NOMO-1 (cell line): ENCODE measurements around the gene DNASE1L1.
A peak's percentile ranks its signal among the peaks of the same experiment; 100 is the strongest.

Experiments used
- DNase-seq, 2 experiments: peaks; one replicate each; lab custom pipeline; 2025; ENCODE audit not compliant: unreplicated experiment in 2 of 2; lab: John Stamatoyannopoulos, UW

Gene DNASE1L1

DNA sequence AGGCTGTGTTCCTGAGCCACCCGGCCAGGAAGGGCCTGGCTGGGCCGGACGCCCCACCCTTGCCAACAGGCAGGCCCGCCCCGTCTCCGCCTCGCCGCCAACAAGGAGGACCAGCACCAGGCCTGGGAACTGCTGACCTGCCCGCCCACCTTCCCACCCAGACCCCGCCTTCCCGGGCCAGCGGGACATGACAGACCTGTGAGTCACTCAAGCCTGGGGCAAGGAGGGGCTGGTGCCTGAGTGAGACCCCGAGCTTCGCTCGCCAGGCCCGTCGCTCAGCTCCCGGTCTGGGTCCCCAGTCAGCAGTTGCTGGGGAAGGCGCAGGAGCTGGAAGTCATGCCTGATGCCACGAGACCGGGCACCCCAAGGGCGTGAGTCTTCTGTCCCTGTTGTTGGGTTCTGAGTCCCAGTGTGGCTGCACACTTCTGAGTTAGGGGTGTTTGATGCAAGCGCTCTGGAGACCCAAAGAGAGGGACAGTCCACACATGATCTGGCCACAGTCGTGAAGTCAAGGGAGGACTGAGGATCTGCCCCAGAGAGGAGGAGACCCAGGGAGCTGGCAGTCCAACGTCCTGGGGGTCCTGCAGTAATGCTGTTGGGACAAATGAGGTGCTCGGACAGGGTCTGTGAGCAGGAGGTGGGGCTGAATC, at the start of gene DNASE1L1:
DNASE1L1 (minus strand) TSS at position 33 of the 650 bp plus-strand sequence. CDS start 3,686 bp downstream, outside the sequence.
- DNase-seq, result peak; percentile 66 to 67

DNA sequence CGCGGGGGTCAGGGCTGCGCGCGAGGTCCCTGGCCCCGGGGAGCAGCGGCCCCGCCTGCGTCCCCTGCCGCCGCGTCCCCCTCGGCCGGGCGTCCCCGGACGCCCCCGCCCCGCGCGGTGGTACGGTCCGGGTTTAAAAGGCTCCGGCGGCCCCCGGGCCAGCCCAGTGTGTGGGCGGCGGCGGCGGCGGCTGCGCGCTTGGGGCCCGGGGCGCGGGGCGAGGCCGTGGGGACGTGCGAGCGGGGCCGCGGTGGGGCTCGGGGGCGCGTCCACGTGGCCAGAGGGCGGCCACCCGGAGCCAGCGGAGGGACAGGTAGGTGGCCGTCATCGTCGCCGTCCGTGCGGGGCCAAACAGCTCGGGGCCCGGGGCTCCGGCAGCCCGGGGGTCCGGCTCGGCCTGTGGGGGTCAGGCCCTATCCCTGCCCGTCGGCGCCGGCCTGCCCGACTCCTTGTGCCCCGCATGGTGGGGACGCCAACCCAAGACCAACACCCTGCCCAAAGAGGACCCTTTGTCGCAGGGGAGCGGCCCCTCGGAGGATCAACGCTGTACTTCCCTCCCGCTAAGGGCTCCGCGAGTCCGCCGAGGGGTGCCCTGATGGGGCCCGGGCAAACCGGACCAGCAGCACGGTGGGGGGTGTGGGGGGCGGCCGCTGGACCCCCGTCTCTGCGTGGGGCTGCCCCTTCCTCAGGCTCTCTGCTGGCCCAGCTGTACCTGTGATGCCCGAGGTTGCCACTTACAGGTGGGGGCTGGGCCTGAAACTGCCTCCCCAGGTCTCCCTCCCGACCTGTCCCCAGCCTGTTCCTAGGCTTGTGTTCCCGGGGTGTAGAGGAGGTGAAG, 49.3 kb upstream of the DNASE1L1 start, which contains the start of gene PLXNA3:
PLXNA3 (plus strand) TSS at position 166 of the 838 bp plus-strand sequence. CDS start 1,903 bp downstream, outside the sequence.
- DNase-seq, result no peak

DNA sequence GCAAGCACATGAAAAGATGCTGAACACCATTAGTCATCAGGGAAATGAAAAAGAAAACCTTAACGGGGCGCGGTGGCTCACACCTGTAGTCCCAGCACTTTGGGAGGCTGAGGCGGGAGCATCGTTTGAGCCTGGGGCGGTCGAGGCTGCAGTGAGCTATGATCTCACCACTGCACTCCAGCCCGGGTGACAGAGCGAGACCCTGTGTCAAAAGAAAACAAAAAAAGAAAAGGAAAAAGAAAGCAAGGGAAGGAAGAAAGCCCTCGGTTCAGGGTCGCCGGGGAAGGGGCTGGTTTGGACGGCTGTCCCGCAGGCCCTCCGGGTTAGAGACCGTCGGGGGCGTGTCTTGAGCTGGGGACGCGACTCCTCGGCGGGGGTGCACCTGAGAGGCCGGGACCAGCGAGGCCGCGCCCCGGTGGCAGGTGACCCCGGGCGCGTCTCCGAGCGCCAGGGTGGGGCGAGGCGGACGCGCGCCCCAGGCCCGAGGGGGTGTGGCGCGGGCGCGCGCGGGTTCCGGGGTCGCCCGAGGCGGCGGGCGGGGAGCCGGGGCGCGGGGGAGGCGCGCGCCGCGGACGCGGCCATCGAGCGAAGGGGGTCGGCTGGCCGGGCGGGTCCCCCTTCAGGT, 48.5 kb upstream of the DNASE1L1 start:
- no peak for DNase-seq

GRCh38 chrX:154452823-154453222, 43.8 kb upstream of the DNASE1L1 start:
- no peak for DNase-seq

DNA sequence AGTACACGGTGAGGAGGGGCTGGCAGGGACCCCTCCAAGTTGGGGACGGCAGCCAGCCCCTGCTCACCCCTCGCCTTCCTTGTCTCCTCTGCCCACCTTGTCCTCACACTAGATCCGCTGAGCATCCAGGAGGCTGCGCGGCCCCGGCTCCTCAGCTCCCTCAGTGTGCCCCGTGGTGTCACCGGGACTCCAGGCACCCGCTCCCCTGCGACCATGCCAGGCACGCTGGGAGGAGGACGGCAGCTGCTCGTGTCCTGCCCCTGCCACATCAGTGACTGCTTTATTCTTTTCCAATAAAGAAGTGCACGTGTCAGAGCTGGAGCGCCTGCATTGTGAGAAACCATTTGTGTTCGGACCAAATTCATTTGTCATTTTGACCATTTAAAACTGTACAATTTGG, 41.3 kb upstream of the DNASE1L1 start:
- no peak for DNase-seq

DNA sequence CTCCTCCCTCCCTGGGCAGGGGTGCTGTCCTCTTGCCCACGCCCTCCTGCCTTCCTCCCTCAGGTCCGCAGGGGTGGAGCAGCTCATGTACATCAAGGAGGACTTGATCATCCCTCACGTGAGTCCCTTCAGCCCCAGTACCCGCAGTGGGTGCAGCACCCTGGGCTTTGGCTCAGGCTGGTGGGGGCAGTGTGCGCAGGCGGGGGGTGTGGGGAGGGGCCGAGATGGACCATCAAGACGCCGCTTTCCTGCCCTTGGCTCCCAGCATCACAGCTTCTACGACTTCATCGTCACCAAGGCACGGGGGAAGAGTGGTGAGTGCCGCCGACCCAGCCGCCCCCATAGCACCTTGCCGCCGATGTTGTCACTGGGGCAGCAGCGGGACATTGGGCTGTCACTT, 40.6 kb upstream of the DNASE1L1 start:
- no peak for DNase-seq

DNA sequence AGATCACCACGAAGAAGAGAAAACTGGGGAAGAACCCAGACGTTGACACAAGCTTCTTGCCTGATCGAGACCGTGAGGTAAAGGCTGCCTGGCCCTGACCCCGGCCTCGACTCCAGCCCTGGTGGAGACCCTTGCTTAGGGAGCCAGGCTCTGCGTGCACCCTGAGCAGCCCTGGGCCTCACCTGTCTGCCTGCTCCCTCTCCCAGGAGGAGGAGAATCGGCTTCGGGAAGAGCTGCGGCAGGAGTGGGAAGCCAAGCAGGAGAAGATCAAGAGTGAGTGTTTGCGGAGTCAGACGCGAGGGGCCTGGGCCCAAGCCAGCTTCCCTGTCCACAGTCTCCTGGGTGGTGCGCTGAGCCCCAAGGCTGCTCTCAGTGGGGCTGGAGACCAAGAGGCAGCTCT, 39.4 kb upstream of the DNASE1L1 start:
- no peak for DNase-seq

GRCh38 chrX:154446430-154446829, 37.4 kb upstream of the DNASE1L1 start:
- no peak for DNase-seq

- DNase-seq, result no peak
These were observed 36.7 kb upstream of the DNASE1L1 start for GRCh38 chrX:154445776-154446175.

DNA sequence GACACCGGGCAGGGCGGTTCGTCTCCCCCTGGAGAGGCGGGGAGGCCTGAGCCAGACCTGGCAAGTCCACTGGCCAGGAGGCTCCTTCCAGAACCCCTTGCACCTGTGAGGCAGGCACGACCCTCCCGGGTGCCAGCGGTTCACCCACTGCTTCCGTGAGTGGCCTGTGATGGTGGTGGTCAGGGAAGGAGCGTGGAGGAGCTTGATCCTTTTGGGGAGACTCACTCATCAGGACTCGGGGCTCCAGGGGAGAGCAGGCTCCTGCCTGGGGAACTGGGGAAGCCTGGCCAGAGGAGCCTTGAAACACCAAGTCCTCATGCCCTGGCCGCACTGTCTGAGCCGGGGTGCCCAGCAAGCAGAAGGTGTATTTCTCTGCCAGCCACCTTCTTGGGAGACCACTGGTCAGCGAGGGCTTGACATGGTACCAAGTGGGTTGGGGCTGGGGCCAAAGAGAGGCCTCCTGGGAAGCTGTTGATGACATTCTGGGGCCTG, 35.7 kb upstream of the DNASE1L1 start:
- no peak for DNase-seq

DNA sequence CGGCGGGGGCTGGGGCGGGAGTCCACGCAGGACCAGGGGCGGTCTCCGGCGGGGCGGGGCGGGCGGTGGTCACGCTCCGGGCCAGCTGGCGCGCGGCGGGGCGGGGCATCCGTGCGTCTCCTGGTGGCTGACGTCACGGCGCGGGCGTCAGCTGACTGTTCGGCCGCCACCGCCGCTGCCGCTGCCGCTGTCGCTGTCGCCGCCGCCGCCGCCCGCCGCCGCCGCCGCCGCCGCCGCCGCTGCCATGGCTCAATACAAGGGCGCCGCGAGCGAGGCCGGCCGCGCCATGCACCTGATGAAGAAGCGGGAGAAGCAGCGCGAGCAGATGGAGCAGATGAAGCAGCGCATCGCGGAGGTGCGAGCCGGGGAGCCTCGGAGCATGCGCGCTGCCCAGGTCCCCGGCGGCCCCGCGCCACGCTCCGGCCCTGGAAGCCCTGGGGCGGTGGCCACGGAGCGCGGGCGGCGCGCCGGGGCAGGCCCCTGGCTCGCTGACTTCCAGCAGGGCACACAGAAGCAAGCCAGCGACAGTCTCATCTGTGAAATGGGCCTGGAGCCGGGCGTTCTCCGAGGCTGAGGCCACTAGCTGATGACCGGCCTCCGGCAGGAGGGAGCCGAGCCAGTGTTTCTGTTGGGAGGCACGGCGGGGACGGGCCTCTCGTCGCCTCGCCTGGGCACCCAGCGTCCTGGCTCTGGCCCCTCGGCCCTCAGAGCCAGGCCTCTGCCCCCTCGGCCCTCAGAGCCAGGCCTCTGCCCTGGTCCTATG, 35.1 kb upstream of the DNASE1L1 start, which contains the start of gene FAM50A:
FAM50A (plus strand) TSS at position 150 of the 763 bp plus-strand sequence; CDS start at position 245, 95 bp downstream.
- peak; percentile 26 to 30 for DNase-seq

GRCh38 chrX:154443479-154443910, 34.4 kb upstream of the DNASE1L1 start:
- DNase-seq, result no peak

GRCh38 chrX:154441984-154442707, 33.1 kb upstream of the DNASE1L1 start:
- DNase-seq, result no peak

- no peak for DNase-seq
These were observed 32.5 kb upstream of the DNASE1L1 start for GRCh38 chrX:154441564-154441963.

DNA sequence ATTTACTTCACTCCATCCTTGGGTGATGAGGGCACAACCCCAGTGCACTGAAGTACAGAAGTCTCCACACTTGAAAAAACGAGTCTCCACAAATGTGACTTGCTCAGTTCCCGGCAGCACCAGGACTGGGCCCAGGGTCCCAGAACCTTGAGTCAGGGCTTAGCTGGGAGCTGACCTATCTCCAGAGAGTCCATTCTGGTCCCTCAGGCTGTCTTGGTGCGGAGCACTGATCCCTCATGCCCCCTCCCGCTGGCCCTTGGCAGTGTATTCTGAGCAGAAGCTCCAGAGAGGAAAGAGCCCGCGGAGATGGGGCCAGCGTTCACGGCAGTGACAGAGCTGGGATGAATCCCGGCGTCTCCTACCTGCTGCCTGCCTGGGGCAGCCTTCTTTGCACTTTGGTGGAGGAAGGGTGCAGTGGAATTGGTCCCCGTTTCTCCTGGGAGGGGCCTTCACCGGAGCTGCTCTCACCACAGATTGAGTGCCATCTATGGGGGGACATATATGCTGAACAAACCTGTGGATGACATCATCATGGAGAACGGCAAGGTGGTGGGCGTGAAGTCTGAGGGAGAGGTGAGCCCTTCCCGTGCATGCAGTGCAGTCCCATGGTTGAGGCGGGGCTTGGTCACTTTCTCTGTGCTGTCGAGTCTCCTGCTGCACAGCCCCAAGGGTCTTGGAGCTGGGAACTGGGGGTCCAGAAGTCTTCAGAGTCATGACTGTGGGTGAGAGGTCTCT, 31.7 kb upstream of the DNASE1L1 start:
- DNase-seq, result no peak

- no peak for DNase-seq
These were observed 30.8 kb upstream of the DNASE1L1 start for GRCh38 chrX:154439841-154440240.

DNA sequence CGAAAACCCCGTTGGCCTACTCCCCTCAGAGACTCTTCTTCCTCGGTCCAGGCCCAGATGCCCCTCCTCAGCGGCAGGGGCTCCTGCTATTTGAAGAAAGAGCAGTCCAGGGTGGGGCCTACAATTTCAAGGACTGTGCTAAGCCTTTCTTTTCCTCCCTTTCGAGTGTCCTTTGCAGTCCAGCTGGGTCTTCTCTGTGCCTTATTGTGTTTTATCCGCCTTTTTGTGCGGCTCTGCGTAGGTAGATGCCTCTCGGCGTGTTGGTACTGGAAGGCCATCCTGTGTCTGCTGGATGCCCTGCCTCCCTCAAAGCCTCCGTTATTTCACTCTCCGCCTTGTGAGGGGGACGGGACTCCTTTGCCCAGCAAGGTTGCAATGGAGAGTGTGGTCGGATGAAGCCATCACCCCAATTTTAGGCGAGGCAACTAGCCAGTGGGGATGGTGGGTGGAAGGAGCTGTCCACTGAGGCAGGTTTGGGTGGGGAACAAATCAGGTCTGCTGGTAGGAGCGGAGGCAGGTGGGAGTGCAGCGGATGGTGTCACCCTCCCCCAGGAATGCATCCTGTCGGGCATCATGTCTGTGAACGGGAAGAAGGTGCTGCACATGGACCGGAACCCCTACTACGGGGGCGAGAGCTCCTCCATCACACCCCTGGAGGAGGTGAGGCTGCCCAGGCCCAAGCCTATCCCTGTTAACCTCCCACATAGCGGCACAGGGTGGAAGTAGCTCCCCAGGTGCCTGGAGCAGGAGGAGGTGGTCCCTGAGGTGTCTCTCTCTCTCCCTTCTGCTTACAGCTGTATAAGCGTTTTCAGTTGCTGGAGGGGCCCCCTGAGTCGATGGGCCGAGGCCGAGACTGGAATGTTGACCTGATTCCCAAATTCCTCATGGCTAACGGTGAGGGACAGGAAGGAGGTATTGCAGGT, 29.2 kb upstream of the DNASE1L1 start:
- no peak for DNase-seq
